ENCODE results near the gene DIP2C.
"Not testable (repeated sequence)": the region's sequence is repeated elsewhere in the genome, so short reads cannot be mapped to it uniquely, and the experiment has no call there.

Gene DIP2C

GRCh38 chr10:689452-690371, at the start of gene DIP2C:
DIP2C (minus strand) TSS chr10:689668; CDS start chr10:689578, 90 bp downstream.
- DNase-seq: no peak

- DNase-seq: no peak
These were observed 45.0 kb upstream of the DIP2C start for GRCh38 chr10:734481-734880.

- DNase-seq: no peak
These were observed 43.6 kb upstream of the DIP2C start for GRCh38 chr10:733086-733485.

- DNase-seq: no peak
These were observed 39.7 kb upstream of the DIP2C start for GRCh38 chr10:729213-729612.

GRCh38 chr10:728603-729002, 39.1 kb upstream of the DIP2C start:
- no peak for DNase-seq

- no peak for DNase-seq
These were observed 37.8 kb upstream of the DIP2C start for GRCh38 chr10:727162-727790.

GRCh38 chr10:725786-726185, 36.3 kb upstream of the DIP2C start:
- DNase-seq: no peak

- no peak for DNase-seq
These were observed 35.8 kb upstream of the DIP2C start for GRCh38 chr10:725302-725701.

GRCh38 chr10:723973-724372, 34.5 kb upstream of the DIP2C start:
- no peak for DNase-seq

- no peak for DNase-seq
These were observed 33.0 kb upstream of the DIP2C start for GRCh38 chr10:722281-723060.

- DNase-seq: no peak
These were observed 28.8 kb upstream of the DIP2C start for GRCh38 chr10:718143-718700.

GRCh38 chr10:717458-717857, 28.0 kb upstream of the DIP2C start:
- DNase-seq: no peak

- DNase-seq: no peak
These were observed 27.4 kb upstream of the DIP2C start for GRCh38 chr10:716821-717220.

- DNase-seq: no peak
These were observed 24.7 kb upstream of the DIP2C start for GRCh38 chr10:714214-714613.

- no peak for DNase-seq
These were observed 23.1 kb upstream of the DIP2C start for GRCh38 chr10:712575-712974.

GRCh38 chr10:712089-712488, 22.6 kb upstream of the DIP2C start:
- DNase-seq: no peak

- DNase-seq: no peak
These were observed 18.4 kb upstream of the DIP2C start for GRCh38 chr10:707861-708260.

GRCh38 chr10:707456-707855, 18.0 kb upstream of the DIP2C start:
- DNase-seq: no peak

GRCh38 chr10:703118-703517, 13.7 kb upstream of the DIP2C start:
- no peak for DNase-seq

GRCh38 chr10:700183-700582, 10.7 kb upstream of the DIP2C start:
- DNase-seq: not testable (repeated sequence)

GRCh38 chr10:697097-697875, 7.8 kb upstream of the DIP2C start:
- DNase-seq: no peak

GRCh38 chr10:695396-695795, 5.9 kb upstream of the DIP2C start:
- no peak for DNase-seq

Data from activated CD8-positive, alpha-beta memory T cell treated with anti-CD3 and anti-CD28 coated beads, Interleukin-2, amount 50 U/mL, for 48 hours (primary cell).